ENCODE results near the gene HMCN1.

GRCh38 chr1:185965870-185966269 is 231.7 kb downstream of the HMCN1 start:
- TF ChIP-seq POLR2A (IDR thresholded peaks at IDR 0.05; ENCODE audit: low read depth), result no peak
- no peak for TF ChIP-seq CTCF (IDR thresholded peaks at IDR 0.05)
- no peak for TF ChIP-seq POLR2AphosphoS5 (IDR thresholded peaks at IDR 0.05)

Measured in esophagus muscularis mucosa (tissue), 3 donors.